Keratinocyte (primary cell): ENCODE data around the gene SMIM28. TPM values are rescaled to one million over a fixed set of nuclear protein-coding genes. Genes with fewer than 3 reads are reported as not detected.

ENCODE experiments used
- DNase-seq: peaks from one replicate; pipeline ENCODE4 v3.0.0-alpha.2; 2011; ENCODE audit warnings: low read depth, missing footprints, low spot score
- FAIRE-seq: peaks from 2 replicates; lab custom pipeline; 2011; peaks lifted over from hg19 to GRCh38; lab: Jason Lieb, UNC
- H2AFZ ChIP-seq: 2 replicates; pipeline ENCODE4 v1.6.0; 2012; ENCODE audit warnings: low read length, control low read depth, inconsistent platforms; ENCODE audit not compliant: control insufficient read depth
- H3K27ac ChIP-seq: 2 replicates; pipeline ENCODE4 v1.5.1; 2011; ENCODE audit warnings: low read length; ENCODE audit not compliant: control insufficient read depth, insufficient read depth
- H3K27me3 ChIP-seq: 3 replicates; pipeline ENCODE4 v1.6.0; 2011; ENCODE audit warnings: low read length; ENCODE audit not compliant: control insufficient read depth, insufficient read depth; ENCODE audit errors: extremely low read depth
- H3K36me3 ChIP-seq, 2 experiments: 2 replicates in 1 of 2; 3 replicates in 1 of 2; pipeline ENCODE4 v1.5.1; 2011; ENCODE audit warnings: low read length in 2 of 2, mild to moderate bottlenecking in 1 of 2; ENCODE audit not compliant: control insufficient read depth in 2 of 2, insufficient read depth in 2 of 2; ENCODE audit errors: extremely low read depth in 1 of 2
- H3K4me1 ChIP-seq: 3 replicates; pipeline ENCODE4 v1.5.1; 2011; ENCODE audit warnings: low read length; ENCODE audit not compliant: control insufficient read depth, insufficient read depth; ENCODE audit errors: extremely low read depth
- H3K4me2 ChIP-seq: 3 replicates; pipeline ENCODE4 v1.6.0; 2011; ENCODE audit warnings: low read depth, low read length; ENCODE audit not compliant: control insufficient read depth, insufficient read depth; ENCODE audit errors: extremely low read depth
- H3K4me3 ChIP-seq, 3 experiments: fragments of 200-600 bp in 1 of 3; sonication (generic) in 1 of 3; 2 replicates in 2 of 3; 3 replicates in 1 of 3; pipeline ENCODE4 v1.5.1; 2011 to 2016; ENCODE audit warnings: low read length in 3 of 3, mild to moderate bottlenecking in 3 of 3, control low read depth in 2 of 3, inconsistent platforms in 1 of 3, low read depth in 1 of 3, mixed read lengths in 1 of 3, mixed run types in 1 of 3, moderate library complexity in 1 of 3; ENCODE audit not compliant: control insufficient read depth in 2 of 3, insufficient read depth in 2 of 3; ENCODE audit errors: extremely low read depth in 1 of 3
- H3K79me2 ChIP-seq: 2 replicates; pipeline ENCODE4 v1.6.0; 2012; ENCODE audit warnings: low read length; ENCODE audit not compliant: control insufficient read depth, insufficient read depth
- H3K9ac ChIP-seq: 3 replicates; pipeline ENCODE4 v1.6.0; 2011; ENCODE audit warnings: low read length; ENCODE audit not compliant: control insufficient read depth, insufficient read depth; ENCODE audit errors: extremely low read depth
- H3K9me1 ChIP-seq: 3 replicates; pipeline ENCODE4 v1.6.0; 2011; ENCODE audit warnings: low read length; ENCODE audit not compliant: control insufficient read depth, insufficient read depth; ENCODE audit errors: extremely low read depth
- H3K9me3 ChIP-seq: 2 replicates; pipeline ENCODE4 v1.5.1; 2012; ENCODE audit warnings: low read depth, low read length; ENCODE audit not compliant: control insufficient read depth
- H4K20me1 ChIP-seq: 3 replicates; pipeline ENCODE4 v1.6.0; 2011; ENCODE audit warnings: low read length; ENCODE audit not compliant: control insufficient read depth, insufficient read depth; ENCODE audit errors: extremely low read depth
- EZH2 ChIP-seq: IDR thresholded peaks from one replicate; pipeline ENCODE4 v1.6.1; 2012; ENCODE audit warnings: inconsistent platforms, mild to moderate bottlenecking, low read length, moderate library complexity
- dilution Hi-C: fragments of 300-500 bp; cut with MboI; formaldehyde crosslinking; loops from one replicate; pipeline ENCODE4 v1.7.0; 2020; ENCODE audit warnings: low sequenced_read_pairs; ENCODE audit not compliant: extremely low pct_ligation_motif_present
- polyA plus RNA-seq, 5 experiments: library from polyadenylated mRNA; depleted of rRNA in 3 of 5; stranded (reverse) in 3 of 5; stranded (forward) in 1 of 5; unstranded in 1 of 5; fragments of >200 nt; gene quantifications; 1 replicate in 1 of 5; 2 replicates in 3 of 5; 3 replicates in 1 of 5; pipeline versions ENCODE4 v1.2.1 to v1.2.3, GENCODE V29; 2011 to 2012; ENCODE audit warnings: missing spikeins in 2 of 5, low read depth in 1 of 5, low replicate concordance in 1 of 5
- TF ChIP-seq, protein P1 (sequence below), 3 experiments: IDR thresholded peaks in 1 of 3; conservative IDR thresholded peaks in 1 of 3; optimal IDR thresholded peaks in 1 of 3; 2 replicates in 2 of 3; 3 replicates in 1 of 3; pipeline versions ENCODE3 to v1.5.1; 2011; ENCODE audit warnings: low read length in 3 of 3, mild to moderate bottlenecking in 3 of 3, moderate library complexity in 2 of 3, control low read depth in 1 of 3, inconsistent platforms in 1 of 3; ENCODE audit not compliant: insufficient read depth in 2 of 3; ENCODE audit errors: extremely low read depth in 1 of 3

Gene SMIM28
- polyA plus RNA-seq, 1 donor (not counting 4 experiments of a cell fraction or from before 2014, with no cell fraction given) = not detected

DNA sequence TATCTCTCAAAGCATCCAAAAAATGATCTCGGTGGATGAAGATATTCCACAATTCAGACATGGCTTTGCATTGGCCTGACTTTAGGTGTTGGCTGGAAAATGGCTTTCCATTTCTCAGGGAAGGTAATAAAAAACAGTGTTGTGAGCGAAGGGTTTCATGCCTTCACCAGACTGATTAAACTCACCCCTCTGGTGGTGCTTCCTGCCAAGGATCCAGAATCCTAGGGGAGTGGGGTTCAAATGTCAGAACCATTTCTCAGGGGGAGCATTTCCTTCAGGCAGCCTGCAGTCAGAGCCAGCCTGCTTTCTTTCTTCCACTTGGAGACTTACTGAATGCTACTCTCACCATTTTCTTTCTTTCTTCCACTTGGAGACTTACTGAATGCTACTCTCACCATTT is 45.7 kb upstream of the SMIM28 start:
- dilution Hi-C loops = no loop called here
- H3K9me3 ChIP-seq = no peaks in the 10 kb centered on the region
- H4K20me1 ChIP-seq = no peaks in the 10 kb centered on the region
- no peaks in the 10 kb centered on the region for H3K36me3 ChIP-seq
- H3K79me2 ChIP-seq = no peaks in the 10 kb centered on the region
- no peak overlapping the region for H3K4me3 ChIP-seq
- H3K27me3 ChIP-seq = peaks cover 5% of the 10 kb centered on the region
- FAIRE-seq (no peak), DNase-seq (no peak)
- H3K4me1 ChIP-seq = no peaks in the 10 kb centered on the region
- H3K9me1 ChIP-seq = no peaks in the 10 kb centered on the region
- TF ChIP-seq EZH2 = no peak
- TF ChIP-seq, protein P1, sequence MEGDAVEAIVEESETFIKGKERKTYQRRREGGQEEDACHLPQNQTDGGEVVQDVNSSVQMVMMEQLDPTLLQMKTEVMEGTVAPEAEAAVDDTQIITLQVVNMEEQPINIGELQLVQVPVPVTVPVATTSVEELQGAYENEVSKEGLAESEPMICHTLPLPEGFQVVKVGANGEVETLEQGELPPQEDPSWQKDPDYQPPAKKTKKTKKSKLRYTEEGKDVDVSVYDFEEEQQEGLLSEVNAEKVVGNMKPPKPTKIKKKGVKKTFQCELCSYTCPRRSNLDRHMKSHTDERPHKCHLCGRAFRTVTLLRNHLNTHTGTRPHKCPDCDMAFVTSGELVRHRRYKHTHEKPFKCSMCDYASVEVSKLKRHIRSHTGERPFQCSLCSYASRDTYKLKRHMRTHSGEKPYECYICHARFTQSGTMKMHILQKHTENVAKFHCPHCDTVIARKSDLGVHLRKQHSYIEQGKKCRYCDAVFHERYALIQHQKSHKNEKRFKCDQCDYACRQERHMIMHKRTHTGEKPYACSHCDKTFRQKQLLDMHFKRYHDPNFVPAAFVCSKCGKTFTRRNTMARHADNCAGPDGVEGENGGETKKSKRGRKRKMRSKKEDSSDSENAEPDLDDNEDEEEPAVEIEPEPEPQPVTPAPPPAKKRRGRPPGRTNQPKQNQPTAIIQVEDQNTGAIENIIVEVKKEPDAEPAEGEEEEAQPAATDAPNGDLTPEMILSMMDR (optimal IDR thresholded peaks at IDR 0.05 in 1 of 3, IDR thresholded peaks at IDR 0.05 in 1 of 3, conservative IDR thresholded peaks at IDR 0.05 in 1 of 3; ENCODE audit: extremely low read depth in 1 of 3, insufficient read depth in 2 of 3, low read length in 3 of 3) = no peak
- no peak overlapping the region for H3K4me2 ChIP-seq
- H2AFZ ChIP-seq = no peak overlapping the region
- no peak overlapping the region for H3K27ac ChIP-seq
- H3K9ac ChIP-seq = no peak overlapping the region

DNA sequence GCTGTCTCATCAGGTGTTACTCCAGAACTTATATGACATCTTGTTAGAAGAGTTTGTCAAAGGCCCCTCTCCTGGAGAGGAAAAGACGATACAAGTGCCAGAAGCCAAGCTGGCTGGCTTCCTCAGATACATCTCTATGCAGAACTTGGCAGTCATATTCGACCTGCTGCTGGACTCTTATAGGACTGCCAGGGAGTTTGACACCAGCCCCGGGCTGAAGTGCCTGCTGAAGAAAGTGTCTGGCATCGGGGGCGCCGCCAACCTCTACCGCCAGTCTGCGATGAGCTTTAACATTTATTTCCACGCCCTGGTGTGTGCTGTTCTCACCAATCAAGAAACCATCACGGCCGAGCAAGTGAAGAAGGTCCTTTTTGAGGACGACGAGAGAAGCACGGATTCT is 43.7 kb upstream of the SMIM28 start:
- TF ChIP-seq, protein P1 (optimal IDR thresholded peaks at IDR 0.05 in 1 of 3, IDR thresholded peaks at IDR 0.05 in 1 of 3, conservative IDR thresholded peaks at IDR 0.05 in 1 of 3; ENCODE audit: extremely low read depth in 1 of 3, insufficient read depth in 2 of 3, low read length in 3 of 3) = no peak
- TF ChIP-seq EZH2 = no peak
- FAIRE-seq (no peak), DNase-seq (no peak)
- Histone ChIP-seq H3K27ac (no peak overlapping the region), H3K36me3 (no peaks in the 10 kb centered on the region), H3K79me2 (no peaks in the 10 kb centered on the region), H3K27me3 (peaks cover 5% of the 10 kb centered on the region), H3K4me2 (no peak overlapping the region), H3K9me3 (no peaks in the 10 kb centered on the region), H3K9ac (no peak overlapping the region), H2AFZ (no peak overlapping the region), H3K9me1 (no peaks in the 10 kb centered on the region), H3K4me3 (no peak overlapping the region), H4K20me1 (no peaks in the 10 kb centered on the region), H3K4me1 (no peaks in the 10 kb centered on the region)
- dilution Hi-C loops = no loop called here
